Activated CD8-positive, alpha-beta T cell treated with anti-CD3 and anti-CD28 coated beads, Interleukin-2, amount 10 ng/mL, durations not matched to agents 7 days and 5 days (primary cell): Measurements from ENCODE around the gene TMEM127. TPM values are rescaled to one million over a fixed set of nuclear protein-coding genes. Genes with fewer than 3 reads are reported as not detected.

Source experiments
- ATAC-seq: fragments of 150-1000 bp; cut with Tn5 transposase; one replicate; pipeline ENCODE4 v1.10.0; 2021; ENCODE audit warnings: moderate library complexity
- CTCF ChIA-PET: fragments of 350-600 bp; sonication (Branson Sonifier 250); formaldehyde crosslinking; loops from one replicate; lab custom pipeline; 2021; ENCODE audit warnings: antibody characterized with exemption; lab: Charles Lee
- POLR2A ChIA-PET: fragments of 350-600 bp; sonication (Branson Sonifier 250); formaldehyde crosslinking; loops from one replicate; lab custom pipeline; 2021; ENCODE audit warnings: antibody characterized with exemption; lab: Charles Lee
- DNase-seq: peaks from one replicate; pipeline ENCODE4 v3.0.0-alpha.2; 2020
- H3K27ac Mint-ChIP-seq: one replicate; pipeline ENCODE4 v1.8.0; 2021; ENCODE audit warnings: mild to moderate bottlenecking, mixed read lengths
- H3K27me3 Mint-ChIP-seq: one replicate; pipeline ENCODE4 v1.8.0; 2021; ENCODE audit warnings: low read depth, mixed read lengths
- H3K36me3 Mint-ChIP-seq: one replicate; pipeline ENCODE4 v1.8.0; 2021; ENCODE audit warnings: low read depth, mixed read lengths
- H3K4me1 Mint-ChIP-seq: one replicate; pipeline ENCODE4 v1.8.0; 2021; ENCODE audit warnings: low read depth, mixed read lengths
- H3K4me3 Mint-ChIP-seq: one replicate; pipeline ENCODE4 v1.8.0; 2021; ENCODE audit warnings: mild to moderate bottlenecking, mixed read lengths
- H3K9me3 Mint-ChIP-seq: one replicate; pipeline ENCODE4 v1.8.0; 2022; ENCODE audit warnings: mixed read lengths; ENCODE audit not compliant: insufficient read depth
- total RNA-seq, 2 experiments: library from RNA; stranded (reverse); gene quantifications; one replicate each; pipeline ENCODE4 v1.2.3, GENCODE V29; 2021

The TMEM127 gene
- total RNA-seq, 2 experiments from 2014 or later: 31.8 to 34.2 TPM

DNA sequence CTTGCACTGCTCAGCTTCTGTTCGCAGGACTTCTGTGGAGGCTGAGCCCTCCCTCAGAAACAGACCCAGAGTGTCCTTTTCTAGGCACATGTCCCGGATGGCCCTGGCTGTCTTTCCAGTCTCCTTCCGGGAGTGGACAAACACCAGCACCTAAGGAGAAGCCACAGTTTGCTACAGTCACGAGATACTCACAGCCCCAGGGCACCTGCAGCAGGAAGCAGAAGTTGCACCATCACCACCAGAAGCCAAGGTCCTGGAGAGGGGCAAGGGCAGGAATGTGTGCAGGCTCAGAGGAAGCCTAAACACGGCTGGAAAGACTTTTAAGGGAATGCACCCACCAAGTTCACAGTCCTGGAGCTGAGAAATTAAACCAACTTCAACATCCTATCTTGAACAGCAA is 26.0 kb upstream of the TMEM127 start:
- H3K4me3 Mint-ChIP-seq: no peak overlapping the region
- ChIA-PET CTCF (interaction anchor here (0.7 kb wide), 1 partner anchor 43 kb away, joined by 3 read pairs; the partner anchor contains the start of gene NCAPH), POLR2A (interaction anchor here (0.7 kb wide), 1 partner anchor 30 kb away, joined by 3 read pairs; no protein-coding TSS in a partner anchor)
- H3K36me3 Mint-ChIP-seq: peaks cover 91% of the 10 kb centered on the region
- no peak overlapping the region for H3K27ac Mint-ChIP-seq
- ATAC-seq (no peak), DNase-seq (no peak)
- H3K4me1 Mint-ChIP-seq: no peaks in the 10 kb centered on the region
- no peaks in the 10 kb centered on the region for H3K9me3 Mint-ChIP-seq
- H3K27me3 Mint-ChIP-seq: no peaks in the 10 kb centered on the region

DNA sequence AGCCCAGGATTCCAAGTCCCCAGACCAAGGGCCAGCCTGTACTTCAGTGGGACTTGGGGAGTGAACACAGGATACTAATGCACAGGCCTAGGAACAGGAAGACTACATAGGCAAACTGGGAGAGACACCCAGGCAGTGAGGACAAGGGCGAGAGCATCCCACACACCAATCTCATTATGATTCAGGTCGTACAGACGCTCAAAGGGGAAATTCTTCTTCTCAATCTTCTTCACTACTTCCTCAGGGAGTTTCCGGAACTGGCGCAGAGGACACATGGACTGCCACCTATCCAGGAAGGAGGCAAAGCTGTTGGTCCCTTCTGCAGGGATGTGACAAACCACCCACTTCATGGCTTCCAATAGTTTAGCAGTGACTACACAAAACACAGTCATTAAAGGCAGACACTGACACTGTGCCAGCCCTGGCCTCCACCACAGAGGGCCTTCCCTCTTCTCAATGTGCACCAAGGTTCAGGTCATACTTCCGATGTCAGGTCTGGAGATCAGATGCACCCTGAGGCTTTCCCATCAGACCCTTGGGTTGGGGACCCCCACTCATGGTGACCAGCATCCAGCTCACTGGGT is 21.6 kb upstream of the TMEM127 start:
- H3K27me3 Mint-ChIP-seq: no peaks in the 10 kb centered on the region
- ChIA-PET CTCF (no interaction called here), POLR2A (no interaction called here)
- no peaks in the 10 kb centered on the region for H3K9me3 Mint-ChIP-seq
- H3K4me3 Mint-ChIP-seq: no peak overlapping the region
- DNase-seq: no peak
- no peak overlapping the region for H3K27ac Mint-ChIP-seq
- ATAC-seq: no peak
- H3K4me1 Mint-ChIP-seq: no peaks in the 10 kb centered on the region
- peaks cover 87% of the 10 kb centered on the region for H3K36me3 Mint-ChIP-seq

DNA sequence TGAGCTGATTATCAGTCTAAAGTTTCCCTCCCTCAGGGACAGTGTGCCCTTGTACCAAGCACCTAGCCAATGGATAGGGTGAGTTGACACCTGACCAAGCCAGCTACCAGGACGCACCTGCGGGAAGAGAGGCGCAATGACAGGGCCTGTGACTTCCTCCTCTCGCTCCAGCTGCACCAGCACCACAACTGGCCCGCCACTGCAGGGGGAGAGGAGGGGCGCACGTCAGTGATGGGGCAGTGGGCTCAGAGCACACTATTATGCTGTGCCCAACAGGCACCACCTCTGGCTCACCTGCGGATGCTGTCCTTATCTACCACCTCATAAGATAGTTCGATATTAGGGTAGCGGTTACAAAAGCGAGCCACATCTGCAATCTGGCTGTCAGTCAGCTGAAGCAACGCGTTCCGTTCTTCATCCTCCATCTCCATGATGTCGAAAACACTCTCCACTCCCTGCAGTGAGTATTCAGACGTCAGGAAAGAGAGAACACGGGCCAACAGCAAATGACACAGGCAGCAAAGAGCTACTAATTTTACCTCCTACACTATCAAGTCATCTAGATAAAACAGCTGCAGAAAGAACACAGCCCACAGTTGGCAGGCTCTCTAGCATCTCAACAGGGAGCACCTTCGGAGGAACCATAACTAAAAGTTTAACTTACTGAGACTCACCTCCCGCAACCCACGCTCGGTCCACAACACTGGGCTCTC is 11.1 kb upstream of the TMEM127 start:
- no peaks in the 10 kb centered on the region for H3K27me3 Mint-ChIP-seq
- no peak overlapping the region for H3K27ac Mint-ChIP-seq
- H3K36me3 Mint-ChIP-seq: peaks cover 78% of the 10 kb centered on the region
- no peaks in the 10 kb centered on the region for H3K4me1 Mint-ChIP-seq
- no peak overlapping the region for H3K4me3 Mint-ChIP-seq
- ChIA-PET POLR2A (interaction anchor here (0.7 kb wide), 1 partner anchor 12 kb away, joined by 3 read pairs; no protein-coding TSS in a partner anchor), CTCF (interaction anchor here (1.1 to 1.7 kb wide), 2 partner anchors 10 to 277 kb away, joined by 3 to 6 read pairs; no protein-coding TSS in a partner anchor)
- no peak for DNase-seq
- no peaks in the 10 kb centered on the region for H3K9me3 Mint-ChIP-seq
- ATAC-seq: no peak

DNA sequence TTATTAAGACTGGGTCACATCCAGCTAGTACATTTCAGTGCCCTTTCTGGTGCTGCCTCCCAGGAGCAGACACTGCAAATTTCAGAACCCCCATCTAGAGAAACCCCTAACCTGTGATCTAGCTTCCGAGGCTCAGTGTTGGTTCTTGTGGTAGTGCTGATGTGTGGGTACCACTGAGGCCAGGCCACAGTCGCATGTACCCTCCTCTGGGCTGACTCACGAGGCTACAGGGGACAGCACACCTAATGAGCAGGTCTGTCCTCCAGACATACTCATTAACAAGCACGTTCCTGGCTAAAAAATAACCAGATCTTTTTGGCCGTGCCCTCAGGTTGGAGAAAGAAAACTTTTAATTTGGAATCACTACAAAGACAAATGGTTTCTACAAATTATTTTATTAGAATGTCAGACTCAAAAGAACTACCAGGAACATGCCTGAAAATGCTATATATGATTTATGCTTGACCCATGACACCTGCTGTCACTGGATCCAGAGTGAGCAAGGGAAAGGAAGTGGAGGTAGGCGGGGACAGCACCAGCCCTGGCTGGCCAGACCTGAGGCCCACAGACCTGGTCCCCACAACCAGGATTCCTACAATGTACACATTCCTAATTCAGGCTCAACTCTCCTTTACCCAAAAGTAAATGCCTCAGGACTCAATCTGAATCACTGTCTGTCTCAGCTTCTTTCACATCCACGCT is 8.7 kb upstream of the TMEM127 start:
- Mint-ChIP-seq H3K9me3 (no peaks in the 10 kb centered on the region), H3K36me3 (peaks cover 71% of the 10 kb centered on the region), H3K27me3 (no peaks in the 10 kb centered on the region), H3K4me3 (no peak overlapping the region), H3K4me1 (peaks cover 3% of the 10 kb centered on the region), H3K27ac (peak overlapping the region; percentile 50)
- ChIA-PET CTCF (interaction anchor here (1.0 to 1.4 kb wide), 2 partner anchors 27 to 282 kb away, joined by 3 to 5 read pairs; no protein-coding TSS in a partner anchor), POLR2A (no interaction called here)
- DNase-seq (no peak), ATAC-seq (no peak)

DNA sequence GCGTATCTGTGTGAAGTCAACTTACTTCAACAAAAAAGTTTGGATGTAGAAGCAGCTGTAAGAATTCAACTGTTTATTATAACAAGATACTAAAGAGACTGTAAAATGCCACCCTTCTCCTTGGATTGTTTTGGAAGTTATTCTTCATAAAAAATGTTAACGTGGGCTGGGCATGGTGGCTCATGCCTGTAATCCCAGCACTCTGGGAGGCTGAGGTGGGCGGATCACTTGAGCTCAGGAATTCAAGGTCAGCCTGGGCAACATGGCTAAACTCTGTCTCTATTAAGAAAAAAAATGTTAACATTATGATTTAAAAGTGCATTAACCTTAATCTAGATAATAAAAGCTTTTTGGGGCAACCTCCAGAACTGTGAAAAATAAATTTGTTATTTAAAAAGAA is 8.0 kb upstream of the TMEM127 start:
- Mint-ChIP-seq H3K9me3 (no peaks in the 10 kb centered on the region), H3K4me1 (peaks cover 5% of the 10 kb centered on the region), H3K27me3 (no peaks in the 10 kb centered on the region), H3K4me3 (no peak overlapping the region), H3K36me3 (peaks cover 67% of the 10 kb centered on the region), H3K27ac (no peak overlapping the region)
- CTCF ChIA-PET: interaction anchor here (1.0 kb wide), 1 partner anchor 281 kb away, joined by 5 read pairs; no protein-coding TSS in a partner anchor
- POLR2A ChIA-PET: no interaction called here
- DNase-seq: no peak
- ATAC-seq: no peak

DNA sequence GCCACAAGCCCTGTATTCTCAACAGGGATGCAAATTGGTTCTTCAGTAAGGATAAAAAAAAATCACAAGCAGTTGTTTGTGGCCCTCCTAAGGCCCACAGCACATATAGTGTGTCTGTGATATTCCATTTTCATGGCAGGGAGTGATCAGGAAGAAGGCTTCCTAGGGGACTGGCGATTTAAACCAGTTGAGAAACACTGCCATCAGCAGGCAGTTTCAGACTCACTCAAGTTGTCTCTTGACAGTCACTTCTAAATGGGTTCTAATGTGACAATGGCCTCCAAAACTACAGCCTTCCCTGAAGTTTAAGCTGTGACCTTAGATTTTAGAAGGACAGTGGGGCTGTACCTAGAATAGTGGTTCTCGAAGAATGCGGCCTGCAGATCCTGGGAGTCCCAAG is 6.2 kb upstream of the TMEM127 start:
- Mint-ChIP-seq H3K9me3 (no peaks in the 10 kb centered on the region), H3K36me3 (peaks cover 66% of the 10 kb centered on the region), H3K27me3 (no peaks in the 10 kb centered on the region), H3K4me3 (no peak overlapping the region), H3K27ac (no peak overlapping the region), H3K4me1 (peaks cover 19% of the 10 kb centered on the region)
- ChIA-PET POLR2A (no interaction called here), CTCF (no interaction called here)
- ATAC-seq (no peak), DNase-seq (no peak)

DNA sequence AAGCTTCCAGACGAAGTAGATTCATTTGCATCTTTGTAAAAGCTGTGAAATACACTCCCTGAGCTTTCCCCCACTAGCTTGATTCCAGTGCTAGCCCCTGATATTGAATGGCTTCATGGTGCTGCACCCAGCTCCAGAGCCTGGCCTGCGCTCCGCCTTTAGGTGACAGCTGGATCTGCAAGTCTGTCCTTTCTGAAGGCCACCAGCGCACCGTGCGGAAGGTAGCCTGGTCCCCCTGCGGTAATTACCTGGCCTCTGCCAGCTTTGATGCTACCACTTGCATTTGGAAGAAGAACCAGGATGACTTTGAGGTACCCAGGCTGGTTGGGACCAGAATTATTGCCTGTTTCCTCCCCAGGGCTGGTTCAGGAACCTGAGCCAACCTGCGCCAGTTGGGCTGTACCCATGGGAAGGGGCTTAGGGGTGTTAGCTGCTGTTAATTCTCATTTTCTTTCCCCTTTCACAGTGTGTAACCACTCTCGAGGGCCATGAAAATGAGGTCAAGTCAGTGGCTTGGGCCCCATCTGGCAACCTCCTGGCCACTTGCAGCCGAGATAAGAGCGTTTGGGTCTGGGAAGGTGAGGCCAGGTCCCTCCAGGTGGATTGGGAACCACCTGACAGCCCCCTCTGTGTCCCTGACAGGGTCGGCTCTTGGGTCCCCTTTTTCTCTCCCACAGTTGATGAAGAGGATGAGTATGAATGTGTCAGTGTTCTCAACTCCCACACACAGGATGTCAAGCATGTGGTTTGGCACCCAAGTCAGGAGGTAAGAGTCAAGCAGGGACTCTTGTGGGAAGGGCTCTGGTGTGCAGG is 1.6 kb upstream of the TMEM127 start:
- ChIA-PET CTCF (interaction anchor here (0.6 to 4.7 kb wide), 24 partner anchors 10 to 275 kb away, joined by 3 to 34 read pairs (median 5); partner anchors contain the start of genes ADRA2B, ASTL and STARD7), POLR2A (interaction anchor here (0.8 to 1.7 kb wide), 3 partner anchors 25 to 103 kb away, joined by 3 to 17 read pairs (median 4); partner anchors contain the start of gene STARD7)
- H3K27me3 Mint-ChIP-seq: no peaks in the 10 kb centered on the region
- H3K36me3 Mint-ChIP-seq: peaks cover 43% of the 10 kb centered on the region
- peak overlapping the region; percentile 97 for H3K4me3 Mint-ChIP-seq
- DNase-seq (peak; percentile 73), ATAC-seq (no peak)
- peak overlapping the region; percentile 83 for H3K27ac Mint-ChIP-seq
- H3K9me3 Mint-ChIP-seq: no peaks in the 10 kb centered on the region
- peaks cover 42% of the 10 kb centered on the region for H3K4me1 Mint-ChIP-seq

DNA sequence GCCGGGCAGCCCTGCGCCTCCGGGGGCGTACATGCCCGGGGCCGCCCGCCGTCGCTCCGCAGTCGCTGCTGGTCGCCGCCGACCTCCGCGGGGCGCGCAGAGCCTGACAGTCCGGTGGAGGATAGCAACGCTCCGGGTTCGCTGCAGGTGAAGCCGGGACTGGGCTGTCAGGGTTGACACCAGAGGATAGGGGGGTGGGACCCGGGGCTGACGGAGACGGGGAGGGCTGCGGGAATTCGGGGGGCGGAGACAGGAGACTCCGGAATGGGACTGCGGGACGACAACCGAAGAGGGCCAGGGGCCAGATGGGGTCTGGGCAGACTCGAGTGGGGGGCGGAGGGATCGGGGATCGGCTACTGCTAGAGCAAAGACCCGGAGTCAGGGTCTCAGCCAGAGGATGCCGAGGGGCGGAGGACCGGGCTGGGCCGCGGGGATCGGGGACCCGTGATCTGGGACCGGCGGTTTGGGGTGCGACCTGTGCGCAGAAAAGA is 403 bp downstream of the TMEM127 start:
- Mint-ChIP-seq H3K4me1 (peaks cover 58% of the 10 kb centered on the region), H3K9me3 (no peaks in the 10 kb centered on the region), H3K27me3 (no peaks in the 10 kb centered on the region), H3K4me3 (peak overlapping the region; percentile 97), H3K27ac (peak overlapping the region; percentile 91), H3K36me3 (peaks cover 47% of the 10 kb centered on the region)
- peak; percentile 14 for ATAC-seq
- POLR2A ChIA-PET: interaction anchor here (1.5 kb wide), 2 partner anchors 57 to 101 kb away, joined by 4 to 7 read pairs; partner anchors contain the start of gene STARD7
- CTCF ChIA-PET: interaction anchor here (1.0 to 4.7 kb wide), 13 partner anchors 10 to 273 kb away, joined by 3 to 34 read pairs (median 5); partner anchors contain the start of genes ANKRD36C and STARD7
- DNase-seq: peak; percentile 54

DNA sequence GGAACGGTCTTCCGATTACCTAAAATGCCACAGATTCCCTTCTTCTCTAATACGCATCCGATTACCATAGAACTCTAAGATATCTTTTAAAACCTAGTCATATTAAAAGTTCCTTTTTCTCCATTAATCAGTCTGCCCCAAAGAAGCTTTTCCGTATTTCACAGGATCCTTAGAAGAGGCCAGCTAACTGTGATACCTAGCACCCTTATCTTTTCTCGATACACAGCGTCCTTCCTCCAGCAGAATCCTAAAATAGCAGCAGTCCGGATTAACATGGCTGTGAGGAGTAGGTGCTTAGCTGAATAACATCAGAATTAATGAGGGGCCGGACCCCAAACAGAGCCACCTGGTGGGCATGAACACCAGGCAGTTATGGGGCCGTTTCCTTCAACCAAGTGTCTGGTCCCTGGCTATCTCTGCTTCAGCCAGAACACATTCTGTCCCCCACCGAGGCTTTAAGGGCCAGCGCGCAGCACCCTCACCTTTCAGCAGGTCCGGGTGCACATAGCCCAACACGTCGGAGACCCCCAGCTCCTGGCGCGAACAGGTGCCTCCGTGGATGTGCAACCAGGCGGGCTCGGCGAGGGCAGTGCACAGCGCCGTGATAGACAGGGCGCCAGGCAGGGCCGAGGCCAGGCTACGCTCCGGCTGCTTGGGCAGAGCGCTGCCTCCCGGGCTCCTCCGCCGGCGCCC is 995 bp downstream of the TMEM127 start:
- H3K36me3 Mint-ChIP-seq: peaks cover 45% of the 10 kb centered on the region
- ChIA-PET CTCF (interaction anchor here (0.7 to 4.7 kb wide), 17 partner anchors 10 to 272 kb away, joined by 3 to 34 read pairs (median 5); partner anchors contain the start of genes ANKRD36C and STARD7), POLR2A (interaction anchor here (0.6 to 1.5 kb wide), 4 partner anchors 57 to 1432 kb away, joined by 3 to 7 read pairs (median 3); partner anchors contain the start of gene STARD7)
- peak overlapping the region; percentile 97 for H3K4me3 Mint-ChIP-seq
- H3K4me1 Mint-ChIP-seq: peaks cover 61% of the 10 kb centered on the region
- DNase-seq (peak; percentile 64), ATAC-seq (peak; percentile 14)
- H3K9me3 Mint-ChIP-seq: no peaks in the 10 kb centered on the region
- H3K27ac Mint-ChIP-seq: peak overlapping the region; percentile 79
- no peaks in the 10 kb centered on the region for H3K27me3 Mint-ChIP-seq

DNA sequence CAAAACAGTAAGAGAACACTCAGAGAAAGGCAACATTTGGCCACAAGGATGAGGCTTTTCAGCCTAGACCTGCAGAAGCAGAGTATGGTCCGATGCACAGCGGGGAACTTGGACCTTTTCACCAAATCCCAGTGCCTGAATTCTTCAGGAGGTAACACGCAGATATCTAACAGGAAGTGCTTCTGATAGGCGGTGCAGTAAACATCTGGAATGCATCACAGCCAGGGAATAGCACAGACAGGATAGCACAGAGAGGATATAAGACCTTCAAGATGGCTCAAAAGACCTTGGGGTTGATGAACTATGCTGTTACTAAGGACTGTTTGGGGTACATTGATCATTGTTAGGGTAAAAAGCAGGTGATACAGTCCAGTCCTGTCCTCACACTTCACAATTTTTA is 1.7 kb downstream of the TMEM127 start:
- Mint-ChIP-seq H3K27ac (peak overlapping the region; percentile 18), H3K27me3 (no peaks in the 10 kb centered on the region), H3K4me1 (peaks cover 67% of the 10 kb centered on the region), H3K36me3 (peaks cover 47% of the 10 kb centered on the region), H3K4me3 (peak overlapping the region; percentile 97), H3K9me3 (no peaks in the 10 kb centered on the region)
- ATAC-seq (no peak), DNase-seq (no peak)
- ChIA-PET CTCF (interaction anchor here (0.7 to 4.7 kb wide), 19 partner anchors 9 to 272 kb away, joined by 3 to 34 read pairs (median 5); partner anchors contain the start of genes ANKRD36C, ASTL and STARD7), POLR2A (interaction anchor here (0.6 to 1.5 kb wide), 4 partner anchors 56 to 1433 kb away, joined by 3 to 7 read pairs (median 3); partner anchors contain the start of gene STARD7)
